Calu3 (cell line): Measurements from ENCODE around the gene CRY2. TPM values are rescaled to one million over a fixed set of nuclear protein-coding genes. Genes with fewer than 3 reads are reported as not detected.
"Not testable (repeated sequence)": the region's sequence is repeated elsewhere in the genome, so short reads cannot be mapped to it uniquely, and the experiment has no call there.

Experiments
- BruUV-seq: library from RNA; stranded (reverse); fragments of 400-500 nt; replicated peaks from 2 replicates; lab custom pipeline; 2021; lab: Mats Ljungman, UMichigan
- CTCF ChIA-PET: fragments of 300-600 bp; sonication (Branson Sonifier 250); formaldehyde crosslinking; loops from one replicate; lab custom pipeline; 2022; ENCODE audit warnings: antibody characterized with exemption; lab: Charles Lee
- DNase-seq: peaks from one replicate; pipeline ENCODE4 v3.0.0; 2022
- H3K27ac Mint-ChIP-seq: one replicate; pipeline ENCODE4 v1.8.0; 2022; ENCODE audit warnings: mixed read lengths; ENCODE audit not compliant: unreplicated experiment
- H3K27me3 Mint-ChIP-seq: one replicate; pipeline ENCODE4 v1.8.0; 2022; ENCODE audit warnings: mixed read lengths; ENCODE audit not compliant: unreplicated experiment
- H3K36me3 Mint-ChIP-seq: one replicate; pipeline ENCODE4 v1.8.0; 2022; ENCODE audit warnings: mild to moderate bottlenecking, moderate library complexity, mixed read lengths; ENCODE audit not compliant: insufficient read depth, unreplicated experiment
- H3K4me1 Mint-ChIP-seq: one replicate; pipeline ENCODE4 v1.8.0; 2022; ENCODE audit warnings: mild to moderate bottlenecking, low read depth, mixed read lengths; ENCODE audit not compliant: unreplicated experiment
- H3K4me3 Mint-ChIP-seq: one replicate; pipeline ENCODE4 v1.8.0; 2022; ENCODE audit warnings: mild to moderate bottlenecking, low read depth, moderate library complexity, mixed read lengths; ENCODE audit not compliant: unreplicated experiment
- H3K9me3 Mint-ChIP-seq: one replicate; pipeline ENCODE4 v1.8.0; 2022; ENCODE audit warnings: low read depth, mixed read lengths; ENCODE audit not compliant: unreplicated experiment
- CTCF ChIP-seq: fragments of 200-600 bp; IDR thresholded peaks from one replicate; pipeline ENCODE4 v1.8.0; 2022; ENCODE audit warnings: antibody characterized with exemption; ENCODE audit not compliant: unreplicated experiment
- intact Hi-C: fragments of 100-400 bp; cut with micrococcal nuclease; formaldehyde crosslinking; loops from one replicate; pipeline ENCODE4 v1.10.0; 2022; ENCODE audit not compliant: unreplicated experiment
- total RNA-seq: library from RNA; stranded (reverse); gene quantifications from 2 replicates; pipeline ENCODE4 v1.2.3, GENCODE V29; 2022

Gene CRY2
- total RNA-seq, 1 experiment from 2014 or later, result 14.9 TPM

DNA sequence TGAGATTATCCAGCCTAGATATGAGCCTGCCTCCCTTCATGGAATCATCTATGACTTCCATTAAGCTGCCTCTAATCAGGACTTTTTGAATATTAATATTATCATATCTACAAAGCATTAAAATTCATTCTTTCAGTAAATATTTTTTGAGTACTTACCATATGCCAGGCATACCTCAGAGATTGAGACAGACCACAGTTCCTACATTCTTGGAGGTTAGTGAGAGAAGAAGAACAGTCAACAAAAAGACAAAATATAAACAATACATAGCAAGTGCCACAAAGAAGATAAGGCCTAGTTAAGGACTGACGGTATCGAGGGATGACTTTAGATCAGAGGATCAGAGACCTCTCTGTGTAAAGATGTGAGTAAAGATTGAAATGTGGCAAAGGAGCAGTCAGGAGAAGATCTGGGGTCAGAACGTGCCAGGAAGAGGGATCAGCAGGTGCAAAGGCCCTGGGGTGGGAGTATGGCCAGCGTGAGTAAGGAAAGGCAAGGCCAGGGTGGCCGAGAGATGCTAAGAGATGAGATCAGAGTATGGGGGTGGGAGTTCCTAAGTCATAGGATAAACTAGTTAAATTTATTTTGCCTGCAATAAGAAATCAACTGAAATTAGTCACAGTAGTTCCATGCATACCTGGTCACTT lies 26.9 kb upstream of the CRY2 start:
- TF ChIP-seq CTCF, result no peak
- Mint-ChIP-seq H3K27ac (no peak overlapping the region), H3K4me3 (no peak overlapping the region), H3K36me3 (no peaks in the 10 kb centered on the region), H3K9me3 (no peaks in the 10 kb centered on the region), H3K27me3 (peaks cover 31% of the 10 kb centered on the region), H3K4me1 (peaks cover 10% of the 10 kb centered on the region)
- no TSS peak for BruUV-seq
- DNase-seq, result no peak
- CTCF ChIA-PET, result no interaction called here
- intact Hi-C loops, result no loop called here

DNA sequence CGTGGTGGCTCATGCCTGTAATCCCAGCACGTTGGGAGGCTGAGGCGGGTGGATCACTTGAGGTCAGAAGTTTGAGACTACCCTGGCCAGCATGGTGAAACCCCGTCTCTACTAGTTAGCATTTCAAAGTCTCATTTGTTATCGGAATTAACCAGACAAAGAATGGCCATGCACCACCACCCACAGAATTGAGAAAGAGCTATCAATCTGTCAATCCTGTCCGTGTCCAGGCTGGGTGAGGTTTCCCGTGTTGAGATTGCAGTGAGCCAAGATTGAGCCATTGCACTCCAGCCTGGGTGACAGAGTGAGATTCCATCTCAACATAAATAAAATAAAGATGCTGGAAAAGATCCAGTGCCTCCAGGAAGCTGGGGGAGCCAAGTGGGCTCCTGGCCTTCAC lies 20.8 kb upstream of the CRY2 start:
- intact Hi-C loops, H3K4me3 Mint-ChIP-seq, BruUV-seq, H3K4me1 Mint-ChIP-seq, DNase-seq, H3K9me3 Mint-ChIP-seq, H3K27ac Mint-ChIP-seq, CTCF ChIA-PET, H3K36me3 Mint-ChIP-seq: not testable (repeated sequence)
- H3K27me3 Mint-ChIP-seq, result peaks cover 65% of the 10 kb centered on the region

DNA sequence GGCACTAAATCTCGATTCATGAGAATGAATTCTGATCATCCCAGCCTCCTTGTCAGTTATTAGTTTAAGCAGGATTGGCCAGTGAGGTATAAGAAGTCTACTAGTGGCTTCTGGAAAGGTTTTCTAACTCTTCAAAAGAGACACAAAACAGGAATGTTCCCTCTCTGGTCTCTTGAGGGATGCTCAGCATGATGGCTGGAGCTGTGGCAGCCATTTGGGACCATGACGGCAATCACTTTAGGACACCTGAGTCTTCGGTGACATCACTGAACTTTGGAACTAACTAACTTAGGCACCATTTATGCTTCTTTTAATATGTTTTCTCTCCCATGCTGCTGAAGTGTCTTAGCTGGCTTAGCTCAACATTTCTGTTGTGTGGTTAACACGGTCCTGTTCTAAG lies 20.2 kb upstream of the CRY2 start:
- CTCF ChIA-PET, result interaction anchor here (0.6 kb wide), 1 partner anchor 235 kb away, joined by 4 read pairs; no protein-coding TSS in a partner anchor
- no peaks in the 10 kb centered on the region for H3K36me3 Mint-ChIP-seq
- H3K27me3 Mint-ChIP-seq, result peaks cover 65% of the 10 kb centered on the region
- TF ChIP-seq CTCF, result no peak
- H3K4me1 Mint-ChIP-seq, result peaks cover 10% of the 10 kb centered on the region
- H3K27ac Mint-ChIP-seq, result no peak overlapping the region
- intact Hi-C loops, result no loop called here
- no TSS peak for BruUV-seq
- DNase-seq, result no peak
- H3K4me3 Mint-ChIP-seq, result no peak overlapping the region
- no peaks in the 10 kb centered on the region for H3K9me3 Mint-ChIP-seq

GRCh38 chr11:45828996-45829395 lies 18.3 kb upstream of the CRY2 start:
- H3K27me3 Mint-ChIP-seq, result peaks cover 65% of the 10 kb centered on the region
- peaks cover 7% of the 10 kb centered on the region for H3K4me1 Mint-ChIP-seq
- DNase-seq, result no peak
- CTCF ChIA-PET, result no interaction called here
- no peaks in the 10 kb centered on the region for H3K36me3 Mint-ChIP-seq
- H3K4me3 Mint-ChIP-seq, result no peak overlapping the region
- no peak overlapping the region for H3K27ac Mint-ChIP-seq
- no peaks in the 10 kb centered on the region for H3K9me3 Mint-ChIP-seq
- no TSS peak for BruUV-seq
- TF ChIP-seq CTCF, result no peak
- intact Hi-C loops, result no loop called here

DNA sequence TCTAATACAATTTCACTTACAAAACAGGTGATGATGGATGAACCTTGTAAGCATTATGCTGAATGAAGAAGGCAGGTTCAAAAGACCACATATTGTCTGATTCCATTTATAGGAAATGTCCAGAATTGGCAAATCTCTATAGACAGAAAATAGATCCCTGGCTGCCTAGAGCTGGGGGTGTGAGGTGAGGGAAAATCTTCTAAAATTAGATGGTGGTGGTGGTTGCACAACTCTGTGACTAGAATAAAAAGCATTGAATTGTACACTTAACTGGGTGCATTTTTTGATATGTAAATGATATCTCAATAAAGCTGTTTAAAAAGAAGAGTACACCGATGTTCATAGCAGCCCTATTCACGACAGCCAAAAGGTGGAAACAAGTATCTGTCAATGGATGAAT lies 16.7 kb upstream of the CRY2 start:
- Mint-ChIP-seq H3K36me3 (no peaks in the 10 kb centered on the region), H3K9me3 (no peaks in the 10 kb centered on the region), H3K27me3 (peaks cover 62% of the 10 kb centered on the region), H3K4me3 (no peak overlapping the region), H3K4me1 (peaks cover 8% of the 10 kb centered on the region), H3K27ac (no peak overlapping the region)
- BruUV-seq, result no TSS peak
- no peak for DNase-seq
- CTCF ChIA-PET, result no interaction called here
- intact Hi-C loops, result no loop called here
- no peak for TF ChIP-seq CTCF
